T-helper 2 cell (primary cell): ENCODE results near the gene HYAL2.
"Not testable (repeated sequence)": the region's sequence is repeated elsewhere in the genome, so short reads cannot be mapped to it uniquely, and the experiment has no call there.

Source experiments
- DNase-seq, 5 experiments: peaks; one replicate each; pipeline versions ENCODE4 v3.0.0 to v3.0.0-alpha.2; 2012 to 2022

Gene HYAL2

DNA sequence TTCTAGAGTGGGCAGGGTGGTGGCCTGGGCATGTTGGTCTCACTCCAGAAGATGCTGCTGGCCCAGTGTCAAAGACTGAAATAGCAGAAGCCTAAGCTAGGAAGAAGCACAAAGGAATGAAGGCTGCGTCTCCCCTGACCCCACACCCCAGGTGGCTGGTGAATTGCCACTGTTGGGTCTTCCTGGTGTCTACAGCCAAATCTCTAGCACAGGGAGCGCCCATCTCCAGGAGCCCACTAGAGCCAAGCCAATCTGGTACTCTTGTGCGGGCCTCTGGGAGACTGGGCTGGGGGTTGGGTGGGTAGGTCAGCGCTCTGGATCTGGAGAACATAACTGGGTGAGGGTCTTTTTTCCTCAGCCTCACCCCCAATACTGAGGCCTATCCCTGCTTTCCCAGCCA, 4.6 kb upstream of the HYAL2 start:
- DNase-seq, result no peak

DNA sequence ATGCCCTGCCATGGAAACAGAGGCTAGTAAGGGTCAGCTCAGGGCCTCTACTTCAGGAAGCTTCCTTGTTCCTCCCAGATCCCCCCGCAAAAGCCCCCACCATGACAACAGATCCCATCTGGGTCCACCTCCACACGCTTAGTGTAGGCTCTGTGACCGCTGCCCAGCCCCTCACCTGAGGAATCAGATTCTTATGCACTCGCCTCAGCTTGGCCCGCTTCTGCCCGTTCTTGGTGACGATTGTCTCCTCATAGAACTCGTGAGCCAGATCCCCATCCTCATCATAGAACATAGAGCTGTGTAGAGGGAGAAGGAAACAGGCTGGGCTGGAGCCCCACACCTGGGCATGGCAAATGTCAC, 3.6 kb upstream of the HYAL2 start:
- DNase-seq, result no peak

- DNase-seq, result no peak
These were observed 3.1 kb upstream of the HYAL2 start for GRCh38 chr3:50325497-50326181.

- no peak for DNase-seq
These were observed 2.6 kb upstream of the HYAL2 start for GRCh38 chr3:50325113-50325480.

DNA sequence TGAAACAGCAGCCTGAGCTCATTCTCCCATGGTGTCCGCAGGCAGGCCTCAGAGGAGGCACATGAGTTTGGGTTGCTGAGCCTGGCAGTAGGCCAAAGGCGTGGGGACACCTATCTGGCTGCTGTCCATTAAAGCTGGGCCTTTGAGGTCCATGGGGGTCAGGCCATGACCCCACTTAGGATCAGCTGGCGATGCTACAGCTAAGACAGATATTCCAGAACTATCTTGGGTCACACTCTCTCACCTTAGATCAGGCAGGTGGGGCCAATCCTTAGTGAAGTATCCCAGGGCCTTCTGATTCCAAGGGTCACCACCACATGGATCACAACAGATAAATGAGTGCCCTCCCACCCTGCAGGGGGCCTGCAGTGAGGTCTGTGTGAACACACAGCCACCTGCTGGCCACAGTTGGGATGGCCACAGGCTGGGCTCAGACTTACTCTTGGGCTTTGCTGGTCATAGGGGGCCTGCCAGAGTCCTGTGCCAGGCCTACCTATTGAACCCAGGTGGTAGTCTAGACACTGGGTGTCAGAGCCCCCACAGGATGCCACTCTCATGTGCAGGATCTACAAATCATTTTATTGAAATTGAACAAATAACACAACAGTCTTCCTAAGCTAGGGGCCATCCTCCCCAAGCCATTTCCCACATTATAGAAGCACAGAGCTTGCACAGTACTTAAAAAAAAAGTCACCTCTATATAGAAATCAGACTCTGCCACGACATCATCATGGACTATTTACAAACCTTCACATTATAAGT, 2.0 kb upstream of the HYAL2 start:
- DNase-seq, result peak in 3 of 5 experiments; percentile 44 to 51 (median 46)

DNA sequence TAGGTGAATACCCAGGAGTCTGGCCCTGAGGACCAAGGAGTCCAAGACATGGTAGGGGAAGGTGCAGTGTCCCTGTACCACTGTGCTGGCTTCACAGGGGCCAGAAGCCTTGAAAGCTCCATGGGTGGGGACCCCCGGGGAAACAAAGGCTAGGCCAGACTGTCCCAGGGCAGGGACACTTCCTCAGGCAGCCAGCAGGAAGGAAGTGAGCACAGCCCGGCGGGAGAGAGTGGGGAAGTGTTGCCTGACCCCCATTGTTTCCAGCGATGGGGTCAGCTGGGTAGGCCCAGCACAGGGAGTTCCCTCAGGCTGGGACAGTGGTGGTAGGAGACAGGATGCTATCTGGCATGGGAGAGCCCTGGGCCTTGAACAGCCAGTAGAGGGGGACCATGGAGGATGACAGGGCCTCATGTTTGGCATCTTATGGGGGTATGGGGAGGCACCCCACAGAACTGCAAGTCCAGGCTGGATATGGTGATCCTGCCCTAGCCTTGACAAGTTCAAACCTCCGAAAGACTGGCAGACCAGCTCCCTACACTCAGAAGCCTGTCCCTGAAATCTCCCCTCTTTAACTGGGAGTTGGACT, 1.2 kb upstream of the HYAL2 start:
- DNase-seq, result no peak

DNA sequence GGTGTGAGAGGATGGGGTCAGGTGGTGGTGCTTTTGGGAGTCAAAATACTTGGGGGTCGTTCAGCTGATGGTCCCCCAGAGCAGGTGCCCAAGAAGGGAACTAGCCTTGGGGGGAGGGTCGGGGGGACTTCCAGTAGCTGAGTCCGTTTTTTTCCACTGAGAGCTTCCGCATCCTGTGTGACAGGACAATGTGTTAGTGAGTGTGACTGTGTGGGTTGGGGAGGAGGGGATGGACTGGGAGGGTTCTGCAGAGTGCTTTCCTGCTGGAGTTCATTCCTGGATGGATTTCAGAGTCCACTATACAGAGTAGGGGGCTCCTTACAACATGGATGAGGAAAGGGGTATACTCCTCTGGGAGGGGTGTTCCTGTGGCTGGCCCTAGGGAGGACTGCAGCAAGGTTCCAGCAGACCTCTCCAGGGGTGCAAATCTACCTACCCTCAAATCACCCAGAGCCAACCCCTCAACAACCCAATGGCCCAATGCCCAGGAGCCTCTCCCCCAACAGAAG, 601 bp upstream of the HYAL2 start:
- no peak for DNase-seq

DNA sequence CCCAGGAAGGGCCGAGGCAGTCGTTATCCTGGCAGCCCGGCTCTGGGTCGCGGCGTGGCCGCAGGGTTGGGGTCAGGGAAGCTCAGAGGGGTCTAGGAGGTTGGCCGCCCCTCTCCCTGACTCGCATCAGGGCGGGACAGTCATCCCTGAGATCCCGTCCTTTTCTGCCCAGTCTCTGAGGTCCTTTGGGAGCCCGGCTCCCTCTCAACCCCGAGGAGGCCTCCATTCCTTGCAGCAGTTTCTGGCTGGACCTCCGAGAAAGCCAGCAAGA, 495 bp downstream of the HYAL2 start:
- no peak for DNase-seq

DNA sequence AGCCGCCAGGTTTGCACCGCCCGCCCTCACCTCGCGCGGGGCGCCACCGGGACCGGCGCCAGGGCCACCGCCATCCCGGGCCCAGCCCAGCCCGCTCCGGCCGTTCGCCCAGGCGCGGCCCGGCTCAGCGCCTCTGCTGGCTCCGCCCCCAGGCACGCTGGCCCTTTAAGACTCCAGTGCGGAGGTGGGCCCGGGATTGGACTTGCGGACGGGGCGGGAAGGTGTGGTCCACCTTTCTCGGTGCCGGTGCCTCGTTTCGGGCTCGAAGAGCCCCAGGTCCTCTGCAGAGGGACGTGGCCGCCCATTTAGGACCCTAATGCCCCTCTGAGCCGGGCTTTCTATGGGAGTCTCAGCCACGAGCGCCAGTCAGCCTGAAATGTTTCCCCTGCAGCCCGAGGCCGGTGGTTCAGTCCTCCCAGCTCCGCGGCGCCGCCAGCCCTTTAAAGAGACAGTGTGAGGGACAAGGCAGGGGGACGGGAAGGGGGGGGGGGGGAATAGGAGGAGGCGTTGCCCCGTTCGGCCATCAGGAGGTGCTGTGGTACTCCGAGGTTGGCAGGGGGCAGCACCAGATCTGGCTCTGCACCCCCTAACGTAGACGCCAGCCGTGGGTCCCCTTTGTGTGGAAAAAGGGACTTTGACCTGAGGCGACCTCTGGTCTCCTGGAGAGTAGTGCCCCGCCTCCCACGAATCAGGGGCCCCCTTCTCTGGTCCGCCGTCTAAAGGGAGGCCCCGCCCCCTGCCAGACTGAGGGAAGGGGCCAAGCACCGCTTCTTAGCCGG, 1.0 kb downstream of the HYAL2 start:
- DNase-seq, result peak; percentile 58 to 89 (median 71)

- peak in 3 of 5 experiments; percentile 41 to 78 (median 43) for DNase-seq
These were observed 1.7 kb downstream of the HYAL2 start for GRCh38 chr3:50320853-50321335.

- no peak for DNase-seq
These were observed 2.5 kb downstream of the HYAL2 start for GRCh38 chr3:50319894-50320625.

- DNase-seq, result no peak
These were observed 3.2 kb downstream of the HYAL2 start for GRCh38 chr3:50319181-50319893.

DNA sequence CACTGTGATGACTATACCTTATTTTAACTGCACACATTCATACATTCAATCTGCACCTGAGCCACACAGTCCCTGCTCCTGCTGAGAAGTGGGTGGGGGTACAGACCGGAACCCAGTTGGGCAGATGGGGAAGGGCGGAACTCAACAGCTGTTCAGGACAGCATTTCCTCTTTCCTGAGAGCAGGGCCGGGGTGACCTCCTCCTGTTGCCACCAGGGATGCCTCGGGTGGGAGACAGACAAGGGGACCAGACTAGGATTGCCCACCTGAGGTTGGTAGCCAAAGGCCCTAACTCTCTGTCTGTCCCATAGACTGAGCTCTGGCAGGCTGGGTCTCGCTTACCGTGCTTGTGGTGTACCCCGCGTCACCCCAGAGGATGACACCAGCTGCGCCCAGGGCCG, 3.9 kb downstream of the HYAL2 start:
- no peak for DNase-seq

GRCh38 chr3:50318163-50318562, 4.4 kb downstream of the HYAL2 start:
- no peak for DNase-seq

DNA sequence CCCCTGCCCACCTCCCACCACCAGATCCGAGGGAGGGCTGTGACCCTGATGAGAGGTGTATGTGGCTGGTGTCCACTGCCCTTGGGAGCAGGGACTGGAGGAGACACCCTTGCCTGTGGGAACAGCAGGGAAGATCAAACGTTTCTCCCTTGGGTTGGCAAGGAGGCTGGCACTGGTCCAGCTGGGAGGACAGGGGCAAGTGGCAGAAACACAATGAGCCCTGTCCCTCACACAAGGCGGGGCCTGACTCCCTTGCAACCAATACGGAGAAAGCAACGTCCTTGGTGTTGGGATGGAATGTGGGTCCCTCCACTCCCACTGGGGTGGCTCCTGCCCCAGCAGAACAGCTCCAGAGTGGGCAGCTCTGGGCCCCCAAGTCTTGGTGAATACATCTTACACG, 5.2 kb downstream of the HYAL2 start:
- DNase-seq, result no peak

DNA sequence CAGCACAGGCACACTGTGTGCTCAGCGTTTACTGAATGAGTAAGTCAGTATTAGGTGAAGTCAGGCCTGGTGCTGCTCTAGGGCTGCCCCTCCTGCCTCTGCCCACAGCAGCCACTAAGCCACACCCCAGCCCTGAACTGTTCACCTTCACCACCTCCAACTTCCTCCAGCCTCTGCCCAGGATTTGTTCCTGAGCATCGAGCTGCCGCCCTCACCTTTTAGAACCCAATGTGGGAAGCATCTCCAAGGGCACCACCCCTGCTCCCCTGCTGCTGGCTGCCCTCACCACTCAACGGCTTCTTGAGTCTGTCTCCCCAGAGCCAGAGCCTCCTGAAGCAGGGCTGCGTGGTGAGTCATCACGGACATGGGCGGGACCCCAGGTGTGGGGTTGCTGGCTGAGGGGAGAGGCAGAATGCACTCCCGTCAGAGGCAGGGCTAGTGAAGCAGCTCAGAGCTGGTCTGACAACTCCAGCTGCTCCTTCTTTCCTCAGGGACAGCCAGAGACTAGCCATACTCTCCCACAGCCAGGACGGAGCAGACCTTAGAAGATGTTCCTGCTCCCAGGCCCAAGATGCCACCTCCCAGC, 5.8 kb downstream of the HYAL2 start:
- DNase-seq, result peak in 4 of 5 experiments; percentile 47 to 83 (median 60)

GRCh38 chr3:50314816-50315215, 7.7 kb downstream of the HYAL2 start:
- no peak for DNase-seq

DNA sequence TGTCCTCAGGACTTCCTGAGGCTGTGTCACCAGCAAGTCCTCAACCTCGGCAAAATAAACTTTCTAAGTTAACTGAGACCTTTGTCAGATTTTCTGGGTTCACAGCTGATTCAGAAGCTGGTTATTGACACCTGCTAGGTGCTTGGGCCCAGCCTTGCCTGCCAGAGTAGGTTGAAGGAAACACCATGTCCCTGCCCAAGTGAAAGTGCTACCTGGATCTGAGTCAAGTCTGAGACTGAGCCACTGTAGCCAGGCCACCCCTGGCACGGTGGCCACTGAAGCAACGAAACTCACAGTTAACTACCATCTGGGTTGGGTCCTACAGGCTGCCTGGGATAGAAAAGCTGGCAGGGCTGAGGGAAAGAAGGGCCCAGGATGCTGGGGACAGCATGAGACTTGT, 8.2 kb downstream of the HYAL2 start:
- no peak for DNase-seq

DNA sequence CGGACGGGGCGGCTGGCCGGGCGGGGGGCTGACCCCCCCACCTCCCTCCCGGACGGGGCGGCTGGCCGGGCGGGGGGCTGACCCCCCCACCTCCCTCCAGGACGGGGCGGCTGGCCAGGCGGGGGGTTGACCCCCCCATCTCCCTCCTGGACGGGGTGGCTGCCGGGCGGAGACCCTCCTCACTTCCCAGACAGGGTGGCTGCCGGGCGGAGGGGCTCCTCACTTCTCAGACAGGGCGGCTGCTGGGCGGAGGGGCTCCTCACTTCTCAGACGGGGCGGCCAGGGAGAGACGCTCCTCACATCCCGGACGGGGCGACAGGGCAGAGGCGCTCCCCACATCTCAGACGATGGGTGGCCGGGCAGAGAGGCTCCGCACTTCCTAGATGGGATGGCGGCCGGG, 10.5 kb downstream of the HYAL2 start:
- DNase-seq, result not testable (repeated sequence)

DNA sequence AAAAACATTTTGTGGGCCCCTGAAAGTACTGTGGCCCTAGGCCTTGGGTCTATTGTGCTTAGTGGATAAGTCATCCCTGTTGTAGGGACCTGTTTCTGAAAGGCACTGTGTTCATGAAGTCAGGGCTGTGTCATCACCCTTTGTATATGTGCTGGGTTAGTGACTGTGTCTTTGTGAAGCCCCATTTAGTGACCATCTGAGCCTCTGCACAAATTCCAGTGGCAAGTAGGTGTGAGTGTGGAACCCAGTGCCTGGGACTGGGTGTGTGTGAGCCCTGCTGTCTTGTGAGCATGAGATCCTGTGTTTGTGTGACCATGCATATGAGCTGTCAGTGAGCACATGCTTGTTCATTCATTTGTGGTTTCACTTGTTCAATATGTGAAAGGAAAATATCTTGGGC, 17.9 kb downstream of the HYAL2 start:
- no peak for DNase-seq

- DNase-seq, result no peak
These were observed 19.3 kb downstream of the HYAL2 start, which contains the start of gene HYAL1 for GRCh38 chr3:50303013-50303815. Gene HYAL1, minus strand, starts transcription at chr3:50303574. Its CDS starts 618 bp downstream, at chr3:50302956.
